Liver (tissue), 9 donors: Measurements from ENCODE around the gene SEL1L. TPM values are rescaled to one million over a fixed set of nuclear protein-coding genes. Genes with fewer than 3 reads are reported as not detected.
"Not testable (repeated sequence)": the region's sequence is repeated elsewhere in the genome, so short reads cannot be mapped to it uniquely, and the experiment has no call there.

ENCODE experiments used
- DNase-seq: peaks from one replicate; pipeline ENCODE4 v3.0.0-alpha.2; 2017; ENCODE audit warnings: low spot score
- H3K27ac ChIP-seq, 2 donors: one replicate each; pipeline ENCODE4 v1.7.0; 2013; ENCODE audit warnings: inconsistent platforms in 2 of 2, low read length in 2 of 2, control low read depth in 1 of 2, low read depth in 1 of 2, mild to moderate bottlenecking in 1 of 2
- H3K27me3 ChIP-seq, 4 donors: one replicate each; pipeline versions ENCODE4 v1.6.1 to v1.7.0; 2013; ENCODE audit warnings: low read length in 3 of 4, inconsistent platforms in 1 of 4, mild to moderate bottlenecking in 1 of 4, moderate library complexity in 1 of 4; ENCODE audit not compliant: control insufficient read depth in 4 of 4, insufficient read depth in 4 of 4
- H3K36me3 ChIP-seq, 4 donors: one replicate each; pipeline versions ENCODE4 v1.6.1 to v1.7.0; 2013; ENCODE audit warnings: low read length in 3 of 4, mild to moderate bottlenecking in 3 of 4, low read depth in 1 of 4, moderate library complexity in 1 of 4; ENCODE audit not compliant: control insufficient read depth in 4 of 4, insufficient read depth in 3 of 4
- H3K4me1 ChIP-seq, 4 donors: one replicate each; pipeline versions ENCODE4 v1.6.1 to v1.7.0; 2013; ENCODE audit warnings: low read length in 3 of 4, mild to moderate bottlenecking in 3 of 4, moderate library complexity in 1 of 4; ENCODE audit not compliant: control insufficient read depth in 4 of 4, insufficient read depth in 4 of 4
- H3K4me3 ChIP-seq, 3 donors: one replicate each; pipeline versions ENCODE4 v1.6.1 to v1.7.0; 2013; ENCODE audit warnings: low read length in 3 of 3, control low read depth in 1 of 3, low read depth in 1 of 3, mild to moderate bottlenecking in 1 of 3
- H3K9ac ChIP-seq, 2 donors: one replicate each; pipeline ENCODE4 v1.7.0; 2013; ENCODE audit warnings: low read length in 2 of 2, mild to moderate bottlenecking in 2 of 2, moderate library complexity in 2 of 2, control low read depth in 1 of 2, low read depth in 1 of 2
- H3K9me3 ChIP-seq, 4 donors: one replicate each; pipeline versions ENCODE4 v1.6.1 to v1.7.0; 2013; ENCODE audit warnings: low read length in 3 of 4; ENCODE audit not compliant: control insufficient read depth in 4 of 4
- EGR1 ChIP-seq, 2 donors: IDR thresholded peaks; 2 replicates each; pipeline ENCODE4 v1.6.1; 2016 to 2018; ENCODE audit warnings: antibody characterized with exemption in 2 of 2, low read depth in 2 of 2
- FOXA1 ChIP-seq: IDR thresholded peaks from 2 replicates; pipeline ENCODE4 v1.6.1; 2016; ENCODE audit warnings: antibody characterized with exemption
- FOXA2 ChIP-seq: IDR thresholded peaks from 2 replicates; pipeline ENCODE4 v1.6.1; 2016; ENCODE audit warnings: antibody characterized with exemption
- GABPA ChIP-seq, 2 donors: IDR thresholded peaks in 1 of 2; conservative IDR thresholded peaks in 1 of 2; 2 replicates each; pipeline ENCODE4 v1.6.1; 2016; ENCODE audit warnings: antibody characterized with exemption in 2 of 2, mild to moderate bottlenecking in 1 of 2, moderate library complexity in 1 of 2
- HNF4A ChIP-seq, 2 donors: conservative IDR thresholded peaks; 2 replicates each; pipeline ENCODE4 v1.6.1; 2016; ENCODE audit warnings: antibody characterized with exemption in 2 of 2, mild to moderate bottlenecking in 2 of 2
- HNF4G ChIP-seq: IDR thresholded peaks from 2 replicates; pipeline ENCODE4 v1.6.1; 2016; ENCODE audit warnings: antibody characterized with exemption
- JUND ChIP-seq, 2 donors: IDR thresholded peaks; 2 replicates each; pipeline ENCODE4 v1.6.1; 2016; ENCODE audit warnings: antibody characterized with exemption in 2 of 2
- NR2F2 ChIP-seq: IDR thresholded peaks from 2 replicates; pipeline ENCODE4 v1.6.1; 2016; ENCODE audit warnings: antibody characterized with exemption
- RAD21 ChIP-seq, 2 donors: IDR thresholded peaks; 2 replicates each; pipeline ENCODE4 v1.6.1; 2016; ENCODE audit warnings: antibody characterized with exemption in 2 of 2, mild to moderate bottlenecking in 2 of 2
- SP1 ChIP-seq: IDR thresholded peaks from 2 replicates; pipeline ENCODE4 v1.6.1; 2018; ENCODE audit warnings: antibody characterized with exemption, mild to moderate bottlenecking
- TAF1 ChIP-seq: conservative IDR thresholded peaks from 2 replicates; pipeline ENCODE4 v1.6.1; 2016; ENCODE audit warnings: antibody characterized with exemption, mild to moderate bottlenecking
- YY1 ChIP-seq: IDR thresholded peaks from 2 replicates; pipeline ENCODE4 v1.6.1; 2016; ENCODE audit warnings: antibody characterized with exemption, mild to moderate bottlenecking
- whole genome bisulfite sequencing: extraction: QIAGEN DNeasy Blood & Tissue Kit; methylation state at CpG from one replicate; pipeline ENCODE4 v1.1.7; 2013; 5-methylcytosine and 5-hydroxymethylcytosine counted together
- polyA plus RNA-seq, 2 donors: library from polyadenylated mRNA; stranded (reverse) in 1 of 2; unstranded in 1 of 2; fragments of 200-250 nt in 1 of 2; fragments of >200 nt in 1 of 2; fragmentation: Nextera tagmentation in 1 of 2; extraction: Ambion mirVana in 1 of 2; gene quantifications; one replicate each; pipeline versions ENCODE4 v1.2.1 to v1.2.3, GENCODE V29; 2013 to 2015
- total RNA-seq, 2 donors: library from RNA; depleted of rRNA; stranded (reverse); fragments of >200 nt; gene quantifications; one replicate each; pipeline ENCODE4 v1.2.3, GENCODE V29; 2014
- TF ChIP-seq, protein P1 (sequence below): fragments of 150-350 bp; IDR thresholded peaks from 2 replicates; pipeline ENCODE4 v1.5.1; 2017; ENCODE audit warnings: improper control_type of control experiment, low read depth, low read length; ENCODE audit not compliant: missing input control
- TF ChIP-seq, protein P2 (sequence below): IDR thresholded peaks from 2 replicates; pipeline ENCODE4 v1.6.1; 2016; ENCODE audit warnings: antibody characterized with exemption
- TF ChIP-seq, protein P3 (sequence below): IDR thresholded peaks from 2 replicates; pipeline ENCODE4 v1.6.1; 2016; ENCODE audit warnings: antibody characterized with exemption
- donor health status: healthy.
- donor health status: healthy.
- donor health status: healthy.
- donor health status: healthy.
- donor health status: healthy.

Gene SEL1L
- total and polyA plus RNA-seq, 4 donors = 40.7 to 117 (median 45.6) TPM

DNA sequence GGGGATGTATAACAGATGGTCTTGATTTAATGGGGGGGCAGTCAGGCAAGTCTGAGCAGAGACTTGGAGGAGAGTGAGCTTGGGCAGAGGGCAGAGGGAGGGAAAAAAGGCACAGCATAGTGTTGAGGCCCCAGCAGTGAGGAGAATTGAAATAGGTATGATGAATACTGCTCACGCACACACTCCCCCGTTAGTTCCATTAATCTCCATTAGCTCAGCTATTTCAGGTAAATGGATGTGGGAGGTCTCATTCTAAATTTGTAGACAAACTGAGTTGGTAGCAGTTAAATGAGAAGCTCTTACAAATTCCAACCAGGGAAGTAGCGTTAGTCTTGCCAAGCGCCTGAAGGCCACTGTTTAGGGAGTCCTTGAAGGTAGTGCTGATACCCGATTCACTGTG is 66.8 kb downstream of the SEL1L start:
- Histone ChIP-seq H3K4me1 (peaks cover 0 to 4% (median 2%) of the 10 kb centered on the region in 4 donors), H3K27me3 (no peaks in the 10 kb centered on the region), H3K9ac (no peak overlapping the region), H3K4me3 (no peak overlapping the region), H3K9me3 (no peaks in the 10 kb centered on the region), H3K36me3 (peaks cover 0 to 1% (median 0%) of the 10 kb centered on the region in 4 donors), H3K27ac (no peak overlapping the region)
- TF ChIP-seq, protein P1, sequence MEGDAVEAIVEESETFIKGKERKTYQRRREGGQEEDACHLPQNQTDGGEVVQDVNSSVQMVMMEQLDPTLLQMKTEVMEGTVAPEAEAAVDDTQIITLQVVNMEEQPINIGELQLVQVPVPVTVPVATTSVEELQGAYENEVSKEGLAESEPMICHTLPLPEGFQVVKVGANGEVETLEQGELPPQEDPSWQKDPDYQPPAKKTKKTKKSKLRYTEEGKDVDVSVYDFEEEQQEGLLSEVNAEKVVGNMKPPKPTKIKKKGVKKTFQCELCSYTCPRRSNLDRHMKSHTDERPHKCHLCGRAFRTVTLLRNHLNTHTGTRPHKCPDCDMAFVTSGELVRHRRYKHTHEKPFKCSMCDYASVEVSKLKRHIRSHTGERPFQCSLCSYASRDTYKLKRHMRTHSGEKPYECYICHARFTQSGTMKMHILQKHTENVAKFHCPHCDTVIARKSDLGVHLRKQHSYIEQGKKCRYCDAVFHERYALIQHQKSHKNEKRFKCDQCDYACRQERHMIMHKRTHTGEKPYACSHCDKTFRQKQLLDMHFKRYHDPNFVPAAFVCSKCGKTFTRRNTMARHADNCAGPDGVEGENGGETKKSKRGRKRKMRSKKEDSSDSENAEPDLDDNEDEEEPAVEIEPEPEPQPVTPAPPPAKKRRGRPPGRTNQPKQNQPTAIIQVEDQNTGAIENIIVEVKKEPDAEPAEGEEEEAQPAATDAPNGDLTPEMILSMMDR = no peak
- no peak for TF ChIP-seq SP1
- TF ChIP-seq HNF4A (conservative IDR thresholded peaks at IDR 0.05) = no peak
- no peak for TF ChIP-seq YY1
- TF ChIP-seq FOXA1 = no peak
- no peak for TF ChIP-seq JUND (IDR thresholded peaks at IDR 0.05)
- WGBS = 93% methylated on average over 5 of the region's 5 CpGs
- no peak for DNase-seq

DNA sequence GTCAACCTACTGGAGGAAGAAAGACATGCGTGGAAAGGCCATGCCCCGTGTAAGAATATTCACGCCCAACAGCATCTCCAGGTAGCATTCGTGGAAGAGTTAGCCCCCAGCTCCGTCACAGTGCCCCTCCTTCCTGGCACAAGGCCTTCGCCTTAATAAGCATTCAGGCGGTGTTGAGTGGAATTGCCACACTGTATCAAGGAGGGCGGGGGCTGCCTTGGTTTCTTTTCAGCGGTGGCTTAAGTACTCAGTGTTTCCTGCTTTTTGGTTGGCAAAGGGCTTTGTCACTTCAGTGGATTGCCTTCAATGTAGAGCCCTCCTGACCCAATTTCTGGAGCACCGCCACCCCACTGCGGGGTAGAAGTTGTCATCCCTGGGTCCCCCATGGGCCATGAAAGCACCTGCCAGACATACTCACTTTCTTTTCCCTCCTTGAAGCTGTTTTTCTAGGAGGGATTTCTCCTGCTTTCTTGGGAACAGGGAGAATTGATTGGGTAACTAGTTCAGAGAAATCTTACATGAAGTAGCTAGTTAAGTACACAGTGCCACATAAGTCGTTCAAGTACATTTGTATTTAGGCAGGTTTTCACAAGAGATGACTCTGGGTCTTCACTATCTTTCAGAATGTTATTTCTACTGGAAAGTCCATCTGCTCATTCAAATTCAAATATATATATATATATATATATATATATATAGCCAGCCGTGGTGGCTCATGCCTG is 68.0 kb downstream of the SEL1L start:
- Histone ChIP-seq H3K36me3 (no peaks in the 10 kb centered on the region), H3K9ac (no peak overlapping the region), H3K4me3 (no peak overlapping the region), H3K9me3 (no peaks in the 10 kb centered on the region), H3K4me1 (peaks cover 0 to 4% (median 2%) of the 10 kb centered on the region in 4 donors), H3K27me3 (no peaks in the 10 kb centered on the region), H3K27ac (no peak overlapping the region)
- DNase-seq = no peak
- WGBS = 86% methylated on average over 13 of the region's 13 CpGs
- TF ChIP-seq, protein P1 = no peak
- TF ChIP-seq FOXA1 = no peak
- TF ChIP-seq HNF4A (conservative IDR thresholded peaks at IDR 0.05) = no peak
- TF ChIP-seq RAD21 (IDR thresholded peaks at IDR 0.05) = no peak
- no peak for TF ChIP-seq NR2F2
- no peak for TF ChIP-seq YY1
- TF ChIP-seq FOXA2 = no peak
- TF ChIP-seq EGR1 (IDR thresholded peaks at IDR 0.05; ENCODE audit: low read depth in 2 of 2) = no peak
- TF ChIP-seq, protein P2, sequence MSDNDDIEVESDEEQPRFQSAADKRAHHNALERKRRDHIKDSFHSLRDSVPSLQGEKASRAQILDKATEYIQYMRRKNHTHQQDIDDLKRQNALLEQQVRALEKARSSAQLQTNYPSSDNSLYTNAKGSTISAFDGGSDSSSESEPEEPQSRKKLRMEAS = no peak
- TF ChIP-seq SP1 = no peak
- TF ChIP-seq, protein P3, sequence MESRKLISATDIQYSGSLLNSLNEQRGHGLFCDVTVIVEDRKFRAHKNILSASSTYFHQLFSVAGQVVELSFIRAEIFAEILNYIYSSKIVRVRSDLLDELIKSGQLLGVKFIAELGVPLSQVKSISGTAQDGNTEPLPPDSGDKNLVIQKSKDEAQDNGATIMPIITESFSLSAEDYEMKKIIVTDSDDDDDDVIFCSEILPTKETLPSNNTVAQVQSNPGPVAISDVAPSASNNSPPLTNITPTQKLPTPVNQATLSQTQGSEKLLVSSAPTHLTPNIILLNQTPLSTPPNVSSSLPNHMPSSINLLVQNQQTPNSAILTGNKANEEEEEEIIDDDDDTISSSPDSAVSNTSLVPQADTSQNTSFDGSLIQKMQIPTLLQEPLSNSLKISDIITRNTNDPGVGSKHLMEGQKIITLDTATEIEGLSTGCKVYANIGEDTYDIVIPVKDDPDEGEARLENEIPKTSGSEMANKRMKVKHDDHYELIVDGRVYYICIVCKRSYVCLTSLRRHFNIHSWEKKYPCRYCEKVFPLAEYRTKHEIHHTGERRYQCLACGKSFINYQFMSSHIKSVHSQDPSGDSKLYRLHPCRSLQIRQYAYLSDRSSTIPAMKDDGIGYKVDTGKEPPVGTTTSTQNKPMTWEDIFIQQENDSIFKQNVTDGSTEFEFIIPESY = no peak
- no peak for TF ChIP-seq HNF4G
- TF ChIP-seq TAF1 = no peak
- no peak for TF ChIP-seq GABPA (IDR thresholded peaks at IDR 0.05 in 1 of 2, conservative IDR thresholded peaks at IDR 0.05 in 1 of 2)

DNA sequence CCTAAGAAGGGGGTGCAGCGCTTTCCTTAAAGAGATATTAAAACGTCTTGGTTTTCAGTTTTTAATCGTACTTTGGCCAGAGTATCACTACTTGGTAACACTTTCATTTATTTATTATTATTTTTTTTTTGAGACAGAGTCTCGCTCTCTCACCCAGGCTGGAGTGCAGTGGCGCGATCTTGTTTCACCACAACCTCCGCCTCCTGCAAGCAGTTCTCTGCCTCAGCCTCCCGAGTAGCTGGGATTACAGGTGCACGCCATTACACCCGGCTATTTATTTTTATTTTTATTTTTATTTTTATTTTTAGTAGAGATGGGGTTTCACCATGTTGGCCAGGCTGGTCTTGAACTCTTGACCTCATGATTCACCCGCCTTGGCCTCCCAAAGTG is 68.7 kb downstream of the SEL1L start:
- not testable (repeated sequence) for H3K36me3 ChIP-seq, H3K27ac ChIP-seq, H3K4me1 ChIP-seq, DNase-seq, H3K9me3 ChIP-seq, H3K27me3 ChIP-seq
- 50% methylated on average over 11 of the region's 11 CpGs for WGBS
- Histone ChIP-seq H3K4me3 (peak overlapping the region; percentile 44 to 74 (median 57)), H3K9ac (peak overlapping the region in 1 of 2 donors; percentile 19)
